Subcutaneous abdominal adipose tissue (tissue), 5 donors: ENCODE data around the gene CCNB2.
"Not testable (repeated sequence)": the region's sequence is repeated elsewhere in the genome, so short reads cannot be mapped to it uniquely, and the experiment has no call there.

Experiments used
- H3K27ac ChIP-seq: one replicate; pipeline ENCODE4 v1.7.0; 2013; ENCODE audit warnings: low read depth, mild to moderate bottlenecking, inconsistent platforms, low read length, moderate library complexity
- H3K27me3 ChIP-seq, 5 donors: one replicate each; pipeline ENCODE4 v1.7.0; 2013; ENCODE audit warnings: low read length in 5 of 5, inconsistent platforms in 1 of 5; ENCODE audit not compliant: control insufficient read depth in 5 of 5, insufficient read depth in 4 of 5
- H3K36me3 ChIP-seq, 5 donors: one replicate each; pipeline ENCODE4 v1.7.0; 2013; ENCODE audit warnings: low read length in 5 of 5; ENCODE audit not compliant: control insufficient read depth in 5 of 5, insufficient read depth in 5 of 5
- H3K4me1 ChIP-seq, 5 donors: one replicate each; pipeline ENCODE4 v1.7.0; 2013; ENCODE audit warnings: low read length in 5 of 5, mild to moderate bottlenecking in 3 of 5, moderate library complexity in 1 of 5; ENCODE audit not compliant: control insufficient read depth in 5 of 5, insufficient read depth in 5 of 5
- H3K4me3 ChIP-seq, 5 donors: one replicate each; pipeline ENCODE4 v1.7.0; 2013; ENCODE audit warnings: low read length in 5 of 5, low read depth in 1 of 5
- H3K9ac ChIP-seq, 5 donors: one replicate each; pipeline ENCODE4 v1.7.0; 2013; ENCODE audit warnings: low read length in 5 of 5, mild to moderate bottlenecking in 4 of 5, moderate library complexity in 3 of 5
- H3K9me3 ChIP-seq, 5 donors: one replicate each; pipeline ENCODE4 v1.7.0; 2013; ENCODE audit warnings: low read length in 5 of 5; ENCODE audit not compliant: control insufficient read depth in 5 of 5
- donor health status: healthy.
- donor health status: healthy.
- donor health status: healthy.
- donor health status: healthy.
- donor health status: healthy.

Gene CCNB2

DNA sequence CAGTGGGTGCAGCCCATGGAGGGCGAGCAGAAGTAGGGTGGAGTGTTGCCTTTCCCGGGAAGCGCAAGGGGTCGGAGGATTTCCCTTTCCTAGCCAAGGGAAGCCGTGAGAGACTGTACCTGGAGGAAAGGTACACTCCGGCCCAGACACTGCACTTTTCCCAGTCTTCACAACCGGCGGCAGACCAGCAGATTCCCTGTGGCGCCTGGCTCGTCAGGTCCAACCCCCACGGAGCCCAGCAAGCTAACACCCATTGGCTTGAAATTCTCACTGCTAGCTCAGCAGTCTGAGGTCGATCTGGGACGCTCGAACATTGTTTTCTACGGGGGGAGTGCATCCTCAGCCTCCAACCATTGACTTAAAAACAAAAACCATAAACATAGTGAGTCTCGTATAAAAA is 26.5 kb downstream of the CCNB2 start:
- H3K4me3 ChIP-seq: no peak overlapping the region
- H3K27ac ChIP-seq: no peak overlapping the region
- H3K4me1 ChIP-seq: no peaks in the 10 kb centered on the region
- H3K9ac ChIP-seq: no peak overlapping the region
- no peaks in the 10 kb centered on the region for H3K27me3 ChIP-seq
- peaks cover 4 to 30% (median 16%) of the 10 kb centered on the region in 5 donors for H3K36me3 ChIP-seq
- no peaks in the 10 kb centered on the region for H3K9me3 ChIP-seq

DNA sequence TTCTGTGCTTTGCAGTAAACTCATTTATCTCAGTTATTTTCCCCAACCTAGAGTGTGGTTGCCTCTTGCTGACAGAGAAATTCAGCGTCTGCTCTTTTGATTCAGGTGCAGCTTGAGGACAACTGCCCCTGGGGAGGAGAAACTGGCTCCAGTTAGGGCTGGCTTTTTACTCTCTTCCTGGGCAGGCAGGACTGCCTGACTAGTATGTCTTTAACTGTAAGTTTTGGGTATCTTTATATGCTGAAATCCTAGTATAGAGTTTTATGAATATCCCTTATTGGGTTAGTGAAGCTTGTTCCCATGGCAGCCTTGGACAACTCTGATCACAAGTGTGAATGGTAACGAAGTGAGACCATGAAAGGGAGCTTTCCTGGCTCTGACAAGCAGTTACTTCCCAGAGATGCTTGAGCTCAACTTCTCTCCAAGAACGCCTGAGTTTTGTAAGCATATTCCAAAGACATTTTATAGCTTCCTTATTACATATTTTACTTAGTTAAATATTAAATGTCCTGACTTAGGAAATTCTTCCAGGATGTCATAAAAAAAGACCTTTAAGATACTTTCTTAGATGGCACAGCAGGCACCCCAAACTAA is 27.1 kb downstream of the CCNB2 start:
- H3K27ac ChIP-seq: no peak overlapping the region
- no peak overlapping the region for H3K9ac ChIP-seq
- no peaks in the 10 kb centered on the region for H3K4me1 ChIP-seq
- H3K36me3 ChIP-seq: peaks cover 4 to 36% (median 21%) of the 10 kb centered on the region in 5 donors
- H3K4me3 ChIP-seq: no peak overlapping the region
- no peaks in the 10 kb centered on the region for H3K27me3 ChIP-seq
- no peaks in the 10 kb centered on the region for H3K9me3 ChIP-seq

DNA sequence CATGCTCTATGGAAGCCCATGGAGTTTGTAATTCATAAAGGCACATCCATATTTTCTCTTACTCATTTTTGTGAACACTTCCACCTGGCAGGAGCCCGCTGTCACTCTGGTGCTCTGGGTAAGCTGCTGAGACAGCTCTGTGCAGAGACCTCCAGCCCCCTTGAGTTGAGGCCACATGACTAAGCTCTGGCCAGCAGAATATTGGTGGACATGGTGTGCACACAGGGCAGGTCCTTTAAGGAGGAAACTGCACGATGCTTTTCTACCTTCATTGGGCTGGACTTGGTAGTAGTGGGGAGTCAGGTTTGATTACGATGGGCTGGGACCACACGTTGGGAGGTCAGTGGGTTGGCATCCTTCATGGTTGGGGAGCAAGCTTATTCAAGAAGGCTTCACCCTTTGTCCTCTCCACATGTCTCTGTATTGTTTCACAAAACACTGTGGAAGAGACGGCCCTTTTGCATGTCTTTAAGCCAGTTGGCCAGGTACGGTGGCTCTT is 29.0 kb downstream of the CCNB2 start:
- Histone ChIP-seq H3K36me3 (peaks cover 4 to 52% (median 26%) of the 10 kb centered on the region in 5 donors), H3K27me3 (no peaks in the 10 kb centered on the region), H3K27ac (no peak overlapping the region), H3K4me3 (no peak overlapping the region), H3K9ac (no peak overlapping the region), H3K4me1 (no peaks in the 10 kb centered on the region), H3K9me3 (no peaks in the 10 kb centered on the region)

DNA sequence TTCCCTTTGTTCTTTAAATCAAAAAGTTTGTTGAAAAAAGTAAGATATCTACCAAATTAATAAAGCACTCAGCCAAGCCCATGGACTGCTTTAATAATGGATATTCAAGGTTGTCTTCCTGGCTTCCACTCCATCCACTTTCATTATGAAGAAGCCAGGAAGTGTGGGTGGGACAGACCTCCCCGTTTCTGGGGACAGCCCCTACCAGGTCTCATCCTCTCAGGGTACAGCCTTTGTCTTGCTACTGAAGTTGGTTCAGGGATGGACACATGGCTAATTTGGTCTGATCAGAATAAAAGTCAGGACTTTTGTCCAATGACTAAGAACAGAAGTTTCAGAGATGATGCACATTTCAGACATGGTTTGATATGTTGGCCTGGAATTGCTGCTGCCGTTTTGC is 32.6 kb downstream of the CCNB2 start:
- no peak overlapping the region for H3K9ac ChIP-seq
- peaks cover 4 to 60% (median 37%) of the 10 kb centered on the region in 5 donors for H3K36me3 ChIP-seq
- no peak overlapping the region for H3K27ac ChIP-seq
- no peaks in the 10 kb centered on the region for H3K27me3 ChIP-seq
- H3K4me3 ChIP-seq: no peak overlapping the region
- H3K9me3 ChIP-seq: no peaks in the 10 kb centered on the region
- H3K4me1 ChIP-seq: no peaks in the 10 kb centered on the region

DNA sequence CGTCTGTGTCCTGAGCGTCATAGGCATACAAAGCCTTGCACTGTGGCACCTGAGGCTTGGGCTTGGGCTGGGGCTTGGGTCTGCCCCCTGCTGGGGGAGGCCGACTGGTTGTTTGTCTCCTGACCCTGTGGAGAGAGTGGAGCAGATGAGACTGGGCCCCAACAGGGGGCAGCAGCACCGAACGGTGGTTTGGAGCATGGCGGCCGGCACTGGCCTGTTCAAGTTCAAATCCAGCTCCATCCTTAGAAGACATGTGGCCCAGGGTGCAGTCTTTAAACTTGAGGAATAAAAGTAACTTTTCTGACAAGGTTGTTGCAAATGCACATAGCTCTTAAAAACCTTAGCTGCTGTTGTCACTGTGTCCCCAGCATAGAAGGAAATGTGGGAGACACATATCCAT is 33.3 kb downstream of the CCNB2 start:
- no peaks in the 10 kb centered on the region for H3K27me3 ChIP-seq
- H3K9ac ChIP-seq: no peak overlapping the region
- H3K9me3 ChIP-seq: no peaks in the 10 kb centered on the region
- H3K4me3 ChIP-seq: no peak overlapping the region
- H3K4me1 ChIP-seq: no peaks in the 10 kb centered on the region
- peaks cover 4 to 65% (median 40%) of the 10 kb centered on the region in 5 donors for H3K36me3 ChIP-seq
- H3K27ac ChIP-seq: no peak overlapping the region

DNA sequence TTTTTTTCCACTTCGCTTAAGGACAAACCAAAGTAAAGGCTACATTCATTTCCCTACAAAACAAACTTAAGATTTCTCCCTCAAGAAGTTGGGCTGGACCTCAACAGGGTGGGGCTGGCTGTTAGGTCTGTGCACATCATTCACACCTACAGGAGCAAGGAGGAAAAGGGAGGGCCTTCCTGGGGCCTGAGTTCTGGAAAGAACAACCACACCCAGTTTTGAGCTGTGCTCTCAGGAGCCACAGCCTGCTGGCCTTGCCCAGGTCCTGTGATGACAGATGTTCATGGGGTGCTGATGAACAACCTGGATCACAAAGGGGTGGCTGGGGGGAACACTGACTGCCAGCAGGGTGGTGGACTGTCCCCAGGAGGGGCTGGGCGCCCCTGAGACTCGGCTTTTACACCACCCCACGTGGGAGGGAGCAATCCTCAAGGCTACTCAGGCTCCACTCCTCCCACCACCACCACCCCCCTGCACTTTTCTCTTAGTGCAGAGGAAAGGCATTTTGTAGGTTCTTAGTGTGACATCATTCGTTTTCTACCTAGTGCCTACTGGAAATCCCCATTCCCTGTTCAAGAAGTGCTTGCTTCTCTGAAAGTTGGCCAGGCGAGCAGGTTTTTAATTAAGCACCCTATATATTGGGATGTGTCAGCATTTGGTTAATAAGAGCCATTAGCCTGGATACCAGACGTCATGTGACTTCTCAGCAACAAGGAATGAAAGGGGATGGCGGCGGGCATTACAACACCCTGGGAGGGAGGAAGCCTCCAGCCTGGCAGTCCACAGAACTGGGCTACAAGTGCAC is 35.7 kb downstream of the CCNB2 start:
- no peaks in the 10 kb centered on the region for H3K4me1 ChIP-seq
- no peaks in the 10 kb centered on the region for H3K27me3 ChIP-seq
- H3K27ac ChIP-seq: no peak overlapping the region
- no peaks in the 10 kb centered on the region for H3K9me3 ChIP-seq
- no peak overlapping the region for H3K4me3 ChIP-seq
- H3K9ac ChIP-seq: no peak overlapping the region
- peaks cover 1 to 55% (median 42%) of the 10 kb centered on the region in 5 donors for H3K36me3 ChIP-seq

DNA sequence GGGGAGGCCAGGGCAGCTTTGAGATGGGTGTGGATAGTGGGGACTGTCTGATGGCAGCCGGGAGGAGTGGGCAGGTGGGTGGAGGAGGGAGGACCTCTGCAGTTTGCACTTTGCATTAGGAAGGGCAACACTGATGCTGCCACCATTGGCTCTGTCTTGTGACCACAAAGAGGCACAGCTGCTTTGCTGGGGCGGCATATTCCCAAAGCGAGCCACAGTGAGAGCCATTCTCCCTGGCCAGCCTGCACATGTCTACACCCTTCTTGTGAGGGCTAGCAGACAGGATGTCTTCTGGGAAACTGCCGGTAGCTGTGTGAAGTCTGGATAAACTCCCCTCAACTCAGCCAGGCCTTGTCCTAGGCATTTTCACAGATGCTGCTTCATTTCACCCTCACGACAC is 38.3 kb downstream of the CCNB2 start:
- Histone ChIP-seq H3K4me3 (no peak overlapping the region), H3K27ac (no peak overlapping the region), H3K9me3 (no peaks in the 10 kb centered on the region), H3K36me3 (peaks cover 0 to 41% (median 28%) of the 10 kb centered on the region in 5 donors), H3K4me1 (no peaks in the 10 kb centered on the region), H3K9ac (no peak overlapping the region), H3K27me3 (no peaks in the 10 kb centered on the region)

DNA sequence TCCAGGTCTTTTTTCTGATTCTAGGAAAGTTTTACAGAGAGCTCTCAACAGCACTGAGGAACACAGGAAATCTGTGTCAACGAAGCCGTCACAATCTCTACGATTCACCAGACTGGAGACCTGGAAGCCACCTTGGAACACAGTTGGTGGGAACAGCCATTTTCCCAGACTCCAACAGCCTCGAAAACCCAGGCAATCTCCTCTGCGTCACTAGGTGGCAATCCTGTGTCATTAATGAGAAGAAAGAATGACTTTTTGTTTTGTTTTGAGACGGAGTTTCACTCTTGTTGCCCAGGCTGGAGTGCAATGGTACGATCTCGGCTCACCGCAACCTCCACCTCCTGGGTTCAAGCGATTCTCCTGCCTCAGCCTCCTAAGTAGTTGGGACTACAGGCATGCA is 39.6 kb downstream of the CCNB2 start:
- not testable (repeated sequence) for H3K9me3 ChIP-seq, H3K27me3 ChIP-seq, H3K9ac ChIP-seq, H3K4me3 ChIP-seq, H3K27ac ChIP-seq, H3K4me1 ChIP-seq
- H3K36me3 ChIP-seq: peaks cover 4 to 41% (median 28%) of the 10 kb centered on the region in 5 donors

DNA sequence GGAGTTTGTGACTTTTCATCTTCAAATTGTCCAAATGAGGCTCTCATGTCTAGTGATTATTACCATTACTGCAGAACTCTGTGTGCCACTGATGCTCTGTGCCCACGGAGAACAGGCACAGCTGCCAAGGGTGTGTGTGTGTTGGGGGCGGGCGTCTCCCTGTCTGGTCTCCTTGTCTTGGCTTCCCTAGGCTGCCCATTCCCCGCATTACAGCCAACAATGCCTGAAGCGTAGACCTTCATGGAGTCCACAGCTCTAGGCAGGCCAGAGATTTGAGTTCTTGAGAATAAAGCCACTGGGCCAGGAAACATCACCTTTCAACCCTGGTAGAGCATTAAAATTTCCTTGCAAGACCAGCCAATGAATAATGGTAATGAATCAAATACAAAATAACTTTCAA is 42.7 kb downstream of the CCNB2 start:
- Histone ChIP-seq H3K27me3 (no peaks in the 10 kb centered on the region), H3K4me3 (no peak overlapping the region), H3K4me1 (peaks cover 0 to 4% (median 0%) of the 10 kb centered on the region in 5 donors), H3K27ac (no peak overlapping the region), H3K36me3 (peaks cover 5 to 60% (median 35%) of the 10 kb centered on the region in 5 donors), H3K9me3 (no peaks in the 10 kb centered on the region), H3K9ac (no peak overlapping the region)

DNA sequence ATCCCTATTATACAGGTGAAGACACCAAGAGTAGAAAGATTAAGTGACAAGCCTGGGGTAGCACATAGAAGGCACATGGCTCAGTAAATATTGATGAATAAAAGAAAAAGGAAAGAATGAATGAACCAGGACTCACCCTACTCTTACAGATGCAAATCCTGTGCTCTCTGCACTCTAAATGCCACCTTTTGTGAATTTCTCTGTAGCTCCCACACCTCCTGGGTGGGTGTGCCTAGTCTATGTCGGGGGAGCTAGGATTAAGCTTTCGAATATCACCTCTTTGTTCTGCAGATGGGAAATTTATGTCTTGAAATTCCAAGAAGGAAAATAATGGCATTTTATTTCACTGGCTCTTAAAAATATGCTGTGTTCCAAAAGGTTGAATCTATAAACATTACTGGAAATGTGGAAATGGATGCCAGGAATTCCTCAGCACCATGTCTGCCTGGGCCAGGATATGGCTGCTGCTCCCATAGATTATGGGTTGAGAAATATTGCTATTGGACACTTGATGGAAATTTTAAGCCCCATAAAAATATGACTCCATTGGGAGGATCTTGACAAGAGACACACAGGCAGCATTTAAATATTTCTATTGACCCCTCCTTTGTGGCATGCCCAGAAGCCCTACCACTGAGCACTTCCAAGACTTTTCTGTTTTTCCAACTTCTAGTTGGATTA is 43.3 kb downstream of the CCNB2 start:
- H3K27me3 ChIP-seq: no peaks in the 10 kb centered on the region
- peaks cover 0 to 4% (median 0%) of the 10 kb centered on the region in 5 donors for H3K4me1 ChIP-seq
- peaks cover 9 to 62% (median 39%) of the 10 kb centered on the region in 5 donors for H3K36me3 ChIP-seq
- H3K9me3 ChIP-seq: no peaks in the 10 kb centered on the region
- no peak overlapping the region for H3K4me3 ChIP-seq
- H3K27ac ChIP-seq: no peak overlapping the region
- H3K9ac ChIP-seq: no peak overlapping the region
